T-helper 17 cell (primary cell): ENCODE measurements around the gene ARHGDIG. TPM values are rescaled to one million over a fixed set of nuclear protein-coding genes. Genes with fewer than 3 reads are reported as not detected.
"Not testable (repeated sequence)": the region's sequence is repeated elsewhere in the genome, so short reads cannot be mapped to it uniquely, and the experiment has no call there.

Source experiments
- ATAC-seq: fragments of 150-1000 bp; cut with Tn5 transposase; 2 replicates; pipeline ENCODE4 v1.10.0; 2021; ENCODE audit warnings: mild to moderate bottlenecking, moderate library complexity
- DNase-seq, 3 donors: peaks; one replicate each; pipeline versions ENCODE4 v3.0.0 to v3.0.0-alpha.2; 2020 to 2021
- H3K9me3 ChIP-seq: one replicate; pipeline ENCODE4 v1.7.0; 2013; ENCODE audit warnings: low read length, mild to moderate bottlenecking; ENCODE audit not compliant: control insufficient read depth, poor library complexity, severe bottlenecking
- H3K27ac Mint-ChIP-seq: one replicate; pipeline ENCODE4 v1.8.0; 2022; ENCODE audit warnings: mild to moderate bottlenecking, moderate library complexity, mixed read lengths
- H3K27me3 Mint-ChIP-seq: one replicate; pipeline ENCODE4 v1.8.0; 2022; ENCODE audit warnings: mixed read lengths
- H3K36me3 Mint-ChIP-seq: one replicate; pipeline ENCODE4 v1.8.0; 2022; ENCODE audit warnings: low read depth, mixed read lengths
- H3K4me1 Mint-ChIP-seq: one replicate; pipeline ENCODE4 v1.8.0; 2022; ENCODE audit warnings: mild to moderate bottlenecking, mixed read lengths
- H3K4me3 Mint-ChIP-seq: one replicate; pipeline ENCODE4 v1.8.0; 2022; ENCODE audit warnings: mild to moderate bottlenecking, moderate library complexity, mixed read lengths
- total RNA-seq, 4 donors: library from RNA in 2 of 4; stranded (reverse) in 2 of 4; gene quantifications; one replicate each; pipeline ENCODE4 v1.2.3 and lab custom pipeline; 2022 to 2026

The ARHGDIG gene
- total RNA-seq, 2 donors from 2014 or later = not detected

DNA sequence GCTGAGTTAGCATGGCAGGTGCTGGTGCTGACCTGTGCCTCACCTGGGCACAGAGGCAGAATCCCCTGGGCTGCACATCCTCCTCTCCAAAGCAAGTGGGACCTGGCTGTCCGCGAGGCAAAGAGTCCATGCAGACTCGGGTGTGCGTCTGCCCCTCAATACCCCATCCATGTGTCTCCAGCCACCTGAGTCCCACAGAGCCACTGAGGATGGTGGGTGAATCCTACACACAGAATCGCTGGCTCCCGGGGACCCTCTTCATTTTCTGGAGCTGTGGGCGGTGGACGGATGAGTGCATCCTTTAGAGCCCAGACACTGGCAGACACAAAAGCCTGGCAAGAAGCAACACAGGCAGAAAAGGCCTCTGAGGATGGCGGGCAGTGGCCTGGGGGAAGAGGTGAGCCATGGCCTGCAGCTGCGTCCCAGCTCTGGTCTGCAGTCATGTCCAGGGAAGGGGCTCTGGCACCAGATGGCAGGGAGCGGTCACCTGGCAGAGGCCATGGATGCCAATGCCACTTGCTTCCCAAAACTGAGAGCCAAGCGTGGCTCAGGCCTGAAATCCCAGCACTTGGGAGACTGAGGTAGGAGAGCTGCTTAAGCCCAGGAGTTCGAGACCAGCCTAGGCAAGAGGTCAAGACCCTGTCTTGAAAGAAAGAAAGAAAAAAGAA lies 42.2 kb downstream of the ARHGDIG start:
- Mint-ChIP-seq H3K27me3 (no peaks in the 10 kb centered on the region), H3K4me3 (peak overlapping the region; percentile 33), H3K27ac (peak overlapping the region; percentile 91), H3K36me3 (peaks cover 5% of the 10 kb centered on the region), H3K4me1 (peaks cover 47% of the 10 kb centered on the region)
- no peak for ATAC-seq
- no peaks in the 10 kb centered on the region for H3K9me3 ChIP-seq
- no peak for DNase-seq

GRCh38 chr16:324201-324450 lies 43.7 kb downstream of the ARHGDIG start:
- Mint-ChIP-seq H3K36me3 (peaks cover 5% of the 10 kb centered on the region), H3K27ac (peak overlapping the region; percentile 91), H3K4me1 (peaks cover 41% of the 10 kb centered on the region), H3K27me3 (no peaks in the 10 kb centered on the region), H3K4me3 (peak overlapping the region; percentile 84)
- DNase-seq (no peak), ATAC-seq (no peak)
- H3K9me3 ChIP-seq = no peaks in the 10 kb centered on the region

DNA sequence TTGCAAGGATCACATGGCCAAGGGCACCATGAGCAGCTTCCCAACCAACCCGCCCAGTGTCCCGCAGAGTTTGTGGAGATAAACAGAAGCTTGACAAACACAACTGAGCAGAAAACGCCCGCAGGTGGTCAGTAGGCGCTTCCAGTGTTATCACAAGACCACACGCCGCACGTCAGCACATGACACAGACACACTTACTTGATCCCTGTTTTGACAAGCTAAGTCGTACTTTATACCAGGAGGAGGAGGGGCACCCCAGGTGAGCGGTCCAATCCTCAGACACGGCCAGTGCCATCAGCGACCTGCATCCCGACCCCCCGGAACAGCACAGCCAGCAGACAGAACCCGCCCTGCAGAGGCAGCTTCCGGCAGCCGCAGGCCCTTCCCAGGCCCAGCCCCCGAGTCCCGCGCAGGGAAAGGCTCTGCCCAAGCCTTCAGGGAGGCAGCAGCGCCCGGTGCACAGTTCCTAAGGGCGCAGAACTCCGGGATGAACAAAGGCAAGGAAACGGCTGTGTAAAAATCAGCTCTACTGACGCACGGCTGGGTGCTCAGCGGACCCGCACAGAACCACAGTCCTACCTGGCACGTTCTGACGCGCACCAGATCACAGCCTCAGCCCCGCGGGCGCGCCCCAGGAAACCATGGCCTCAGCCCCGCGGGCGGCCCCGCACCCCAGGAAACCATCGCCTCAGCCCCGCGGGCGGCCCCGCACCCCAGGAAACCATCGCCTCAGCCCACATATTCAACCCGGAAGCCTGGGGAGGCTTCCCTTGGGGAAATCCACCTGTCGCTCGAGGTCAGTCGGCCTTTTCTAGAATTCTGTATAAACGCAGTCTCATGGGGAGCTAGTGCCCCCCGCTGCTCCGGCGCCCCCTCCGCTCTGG lies 44.3 kb downstream of the ARHGDIG start:
- Mint-ChIP-seq H3K27me3 (no peaks in the 10 kb centered on the region), H3K4me1 (peaks cover 38% of the 10 kb centered on the region), H3K4me3 (peak overlapping the region; percentile 84), H3K36me3 (peaks cover 4% of the 10 kb centered on the region), H3K27ac (peak overlapping the region; percentile 91)
- ATAC-seq (peak; percentile 88), DNase-seq (peak; percentile 67 to 79 (median 75))
- H3K9me3 ChIP-seq = no peaks in the 10 kb centered on the region

DNA sequence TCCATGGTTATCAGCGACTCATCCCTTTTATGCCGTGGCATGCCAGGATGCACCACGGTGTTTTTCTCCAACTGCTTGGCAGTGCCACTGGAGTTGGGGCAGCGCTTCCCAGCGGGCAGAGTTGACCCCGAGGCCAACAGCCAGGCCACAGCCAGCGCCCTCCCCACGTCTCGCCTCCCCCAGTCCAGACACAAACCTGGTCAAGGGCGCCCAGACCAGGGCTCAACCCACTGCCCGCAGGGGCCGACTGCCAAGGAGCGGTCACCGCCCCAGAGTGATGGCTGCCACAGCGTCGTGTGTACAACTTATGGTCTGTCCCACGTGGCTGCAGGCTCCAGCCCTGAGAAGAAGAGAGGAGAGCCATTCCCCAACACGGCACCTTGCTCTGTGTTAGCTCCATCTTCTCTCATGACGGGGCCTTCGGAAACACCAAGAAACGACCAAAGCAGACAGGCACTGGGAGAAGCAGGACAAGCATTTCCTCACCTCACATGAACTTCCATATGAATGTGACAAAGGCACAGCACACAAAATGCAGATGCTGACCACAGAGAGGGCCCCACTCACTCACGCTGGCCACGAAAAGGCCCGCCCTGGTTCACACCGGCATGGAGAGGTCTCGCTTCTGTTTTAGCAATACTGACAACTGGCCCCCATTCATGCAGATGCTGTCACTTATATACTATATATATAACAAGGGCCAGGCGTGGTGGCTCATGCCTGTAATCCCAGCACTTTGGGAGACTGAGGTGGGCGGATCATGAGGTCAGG lies 45.2 kb downstream of the ARHGDIG start:
- H3K27me3 Mint-ChIP-seq = no peaks in the 10 kb centered on the region
- no peaks in the 10 kb centered on the region for H3K36me3 Mint-ChIP-seq
- ATAC-seq = no peak
- peak overlapping the region; percentile 84 for H3K4me3 Mint-ChIP-seq
- peaks cover 37% of the 10 kb centered on the region for H3K4me1 Mint-ChIP-seq
- DNase-seq = no peak
- H3K27ac Mint-ChIP-seq = peak overlapping the region; percentile 91
- H3K9me3 ChIP-seq = no peaks in the 10 kb centered on the region

GRCh38 chr16:330741-331140 lies 50.4 kb downstream of the ARHGDIG start:
- H3K27me3 Mint-ChIP-seq = no peaks in the 10 kb centered on the region
- ATAC-seq (no peak), DNase-seq (no peak)
- H3K27ac Mint-ChIP-seq = no peak overlapping the region
- H3K36me3 Mint-ChIP-seq = no peaks in the 10 kb centered on the region
- peaks cover 46% of the 10 kb centered on the region for H3K4me1 Mint-ChIP-seq
- no peaks in the 10 kb centered on the region for H3K9me3 ChIP-seq
- no peak overlapping the region for H3K4me3 Mint-ChIP-seq

DNA sequence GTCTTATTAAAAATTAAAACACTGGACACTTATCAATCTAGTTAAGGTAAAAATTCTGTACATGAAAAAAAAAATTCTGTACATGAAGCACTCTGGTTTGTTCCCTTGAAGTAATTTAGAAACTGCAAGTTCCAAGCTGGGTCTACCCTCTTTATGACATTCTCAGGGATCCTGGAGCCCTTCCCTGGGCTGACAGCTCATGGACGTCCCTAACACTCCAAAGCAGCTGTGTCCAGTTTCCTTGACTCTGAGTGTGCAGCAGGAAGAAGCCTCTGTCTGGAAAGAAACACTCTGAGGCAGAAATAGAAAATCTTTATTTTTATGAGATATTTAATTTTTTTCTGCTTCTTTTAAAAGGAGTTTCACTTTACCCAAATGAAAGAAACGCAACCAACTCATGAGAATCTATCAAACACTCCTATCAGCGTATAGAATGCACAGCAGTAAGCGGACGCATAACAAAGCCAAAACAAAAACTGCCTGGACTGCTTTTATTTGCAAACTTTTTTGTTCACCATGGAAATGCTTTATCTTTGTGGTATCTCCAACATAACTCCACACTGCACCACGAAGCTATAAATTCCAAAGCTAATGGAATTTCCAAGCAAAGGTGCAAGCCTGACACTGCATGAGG lies 50.9 kb downstream of the ARHGDIG start:
- ATAC-seq, DNase-seq, H3K27me3 Mint-ChIP-seq, H3K36me3 Mint-ChIP-seq, H3K9me3 ChIP-seq, H3K4me3 Mint-ChIP-seq: not testable (repeated sequence)
- Mint-ChIP-seq H3K4me1 (peaks cover 45% of the 10 kb centered on the region), H3K27ac (peak overlapping the region; percentile 24)

Other genes with a start within 250 kb of the ARHGDIG start
- gene POLR3K, start 227.0 kb upstream of the ARHGDIG start, total RNA-seq = 10 to 100 TPM in 1 of 2 donors, 1 to 10 TPM in 1; 6.3 to 10.6 TPM
- gene SNRNP25, start 226.8 kb upstream of the ARHGDIG start, total RNA-seq = 1 to 10 TPM; 6.5 to 7.3 TPM
- gene RHBDF1, start 208.0 kb upstream of the ARHGDIG start, total RNA-seq = under 1 TPM in 1 of 2 donors, not detected in 1; 0.75 TPM
- 10 to 100 TPM; 24.3 to 27.4 TPM for gene MPG, start 202.4 kb upstream of the ARHGDIG start, total RNA-seq
- gene NPRL3, start 141.9 kb upstream of the ARHGDIG start, total RNA-seq = 10 to 100 TPM; 24.3 to 32.2 TPM
- not detected for gene HBZ, start 127.9 kb upstream of the ARHGDIG start, total RNA-seq
- not detected for gene HBM, start 114.6 kb upstream of the ARHGDIG start, total RNA-seq
- not detected for gene HBA2, start 107.7 kb upstream of the ARHGDIG start, total RNA-seq
- gene HBA1, start 103.9 kb upstream of the ARHGDIG start, total RNA-seq = 1 to 10 TPM in 1 of 2 donors, under 1 TPM in 1; 0.65 to 6.5 TPM
- gene HBQ1, start 100.1 kb upstream of the ARHGDIG start, total RNA-seq = not detected
- gene LUC7L, start 51.1 kb upstream of the ARHGDIG start, total RNA-seq = 100 to 1,000 TPM; 137 to 142 TPM
- 10 to 100 TPM; 20.8 to 21.2 TPM for gene FAM234A, start 45.8 kb upstream of the ARHGDIG start, total RNA-seq
- not detected for gene RGS11, start 4.6 kb upstream of the ARHGDIG start, total RNA-seq
- under 1 TPM in 1 of 2 donors, not detected in 1; 0.99 TPM for gene PDIA2, start 2.6 kb downstream of the ARHGDIG start, total RNA-seq
- 10 to 100 TPM; 38.9 to 42.5 TPM for gene AXIN1, start 72.1 kb downstream of the ARHGDIG start, total RNA-seq
- 10 to 100 TPM; 25.2 to 25.9 TPM for gene MRPL28, start 89.9 kb downstream of the ARHGDIG start, total RNA-seq
- gene PGAP6, start 101.4 kb downstream of the ARHGDIG start, total RNA-seq = 100 to 1,000 TPM in 1 of 2 donors, 10 to 100 TPM in 1; 39.7 to 106 TPM
- 10 to 100 TPM; 31.9 to 39.8 TPM for gene NME4, start 116.6 kb downstream of the ARHGDIG start, total RNA-seq
- 1 to 10 TPM; 7.5 to 9.0 TPM for gene DECR2, start 121.3 kb downstream of the ARHGDIG start, total RNA-seq
- 10 to 100 TPM; 39.9 to 45.1 TPM for gene RAB11FIP3, start 145.1 kb downstream of the ARHGDIG start, total RNA-seq
- gene CAPN15, start 247.1 kb downstream of the ARHGDIG start, total RNA-seq = 10 to 100 TPM; 63.9 to 71.0 TPM